GM19324 (cell line): ENCODE measurements around the gene NDUFB6.
A peak's percentile ranks its signal among the peaks of the same experiment; 100 is the strongest.
"Not testable (repeated sequence)": the region's sequence is repeated elsewhere in the genome, so short reads cannot be mapped to it uniquely, and the experiment has no call there.

ENCODE experiments used
- ATAC-seq: cut with Tn5 transposase; IDR thresholded peaks from one replicate; pipeline ENCODE4 v1.9.1; 2021; ENCODE audit warnings: mild to moderate bottlenecking, moderate library complexity; ENCODE audit not compliant: unreplicated experiment, low FRiP score

The NDUFB6 gene

GRCh38 chr9:32524892-32525708 is 47.9 kb downstream of the NDUFB6 start:
- peak; percentile 34 for ATAC-seq

GRCh38 chr9:32524558-32524891 is 48.4 kb downstream of the NDUFB6 start:
- not testable (repeated sequence) for ATAC-seq

GRCh38 chr9:32523910-32524309 is 49.0 kb downstream of the NDUFB6 start:
- no peak for ATAC-seq

GRCh38 chr9:32518276-32518675 is 54.7 kb downstream of the NDUFB6 start:
- ATAC-seq: no peak

GRCh38 chr9:32516241-32516640 is 56.7 kb downstream of the NDUFB6 start:
- ATAC-seq: no peak

GRCh38 chr9:32508728-32509127 is 64.2 kb downstream of the NDUFB6 start:
- no peak for ATAC-seq

- ATAC-seq: no peak
Measured at GRCh38 chr9:32503008-32503407, 70.0 kb downstream of the NDUFB6 start.
